ENCODE data around the gene POR.
"Not testable (repeated sequence)": the region's sequence is repeated elsewhere in the genome, so short reads cannot be mapped to it uniquely, and the experiment has no call there.

The POR gene

GRCh38 chr7:76016191-76016947 is 101.4 kb downstream of the POR start:
- H3K36me3 Mint-ChIP-seq (ENCODE audit: low read depth): peaks cover 47% of the 10 kb centered on the region
- H3K27ac Mint-ChIP-seq: no peak overlapping the region
- no peaks in the 10 kb centered on the region for H3K9me3 Mint-ChIP-seq
- DNase-seq: no peak
- H3K27me3 Mint-ChIP-seq (ENCODE audit: low read depth, poor library complexity): no peaks in the 10 kb centered on the region
- no peaks in the 10 kb centered on the region for H3K4me1 Mint-ChIP-seq
- TF ChIP-seq, protein P1, sequence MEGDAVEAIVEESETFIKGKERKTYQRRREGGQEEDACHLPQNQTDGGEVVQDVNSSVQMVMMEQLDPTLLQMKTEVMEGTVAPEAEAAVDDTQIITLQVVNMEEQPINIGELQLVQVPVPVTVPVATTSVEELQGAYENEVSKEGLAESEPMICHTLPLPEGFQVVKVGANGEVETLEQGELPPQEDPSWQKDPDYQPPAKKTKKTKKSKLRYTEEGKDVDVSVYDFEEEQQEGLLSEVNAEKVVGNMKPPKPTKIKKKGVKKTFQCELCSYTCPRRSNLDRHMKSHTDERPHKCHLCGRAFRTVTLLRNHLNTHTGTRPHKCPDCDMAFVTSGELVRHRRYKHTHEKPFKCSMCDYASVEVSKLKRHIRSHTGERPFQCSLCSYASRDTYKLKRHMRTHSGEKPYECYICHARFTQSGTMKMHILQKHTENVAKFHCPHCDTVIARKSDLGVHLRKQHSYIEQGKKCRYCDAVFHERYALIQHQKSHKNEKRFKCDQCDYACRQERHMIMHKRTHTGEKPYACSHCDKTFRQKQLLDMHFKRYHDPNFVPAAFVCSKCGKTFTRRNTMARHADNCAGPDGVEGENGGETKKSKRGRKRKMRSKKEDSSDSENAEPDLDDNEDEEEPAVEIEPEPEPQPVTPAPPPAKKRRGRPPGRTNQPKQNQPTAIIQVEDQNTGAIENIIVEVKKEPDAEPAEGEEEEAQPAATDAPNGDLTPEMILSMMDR (IDR thresholded peaks at IDR 0.05): no peak
- H3K4me3 Mint-ChIP-seq: no peak overlapping the region

DNA sequence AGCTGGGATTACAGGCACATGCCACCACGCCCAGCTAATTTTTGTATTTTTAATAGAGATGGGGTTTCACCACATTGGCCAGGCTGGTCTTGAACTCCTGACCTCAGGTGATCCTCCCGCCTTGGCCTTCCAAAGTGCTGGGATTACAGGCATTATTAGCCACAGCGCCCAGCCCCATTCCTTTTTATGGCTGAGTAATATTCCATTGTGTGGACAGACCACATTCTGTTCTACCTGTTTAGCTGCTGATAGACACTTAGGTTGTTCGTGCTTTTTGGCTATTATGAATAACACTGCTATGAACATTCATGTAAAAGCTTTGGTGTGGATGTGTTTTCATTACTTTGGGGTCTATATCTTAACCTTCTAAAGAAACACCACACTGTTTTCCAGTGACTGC is 103.6 kb downstream of the POR start:
- not testable (repeated sequence) for DNase-seq; H3K4me3 Mint-ChIP-seq; H3K9me3 Mint-ChIP-seq; H3K27me3 Mint-ChIP-seq (ENCODE audit: low read depth, poor library complexity); H3K27ac Mint-ChIP-seq; H3K4me1 Mint-ChIP-seq
- H3K36me3 Mint-ChIP-seq (ENCODE audit: low read depth): peaks cover 55% of the 10 kb centered on the region

DNA sequence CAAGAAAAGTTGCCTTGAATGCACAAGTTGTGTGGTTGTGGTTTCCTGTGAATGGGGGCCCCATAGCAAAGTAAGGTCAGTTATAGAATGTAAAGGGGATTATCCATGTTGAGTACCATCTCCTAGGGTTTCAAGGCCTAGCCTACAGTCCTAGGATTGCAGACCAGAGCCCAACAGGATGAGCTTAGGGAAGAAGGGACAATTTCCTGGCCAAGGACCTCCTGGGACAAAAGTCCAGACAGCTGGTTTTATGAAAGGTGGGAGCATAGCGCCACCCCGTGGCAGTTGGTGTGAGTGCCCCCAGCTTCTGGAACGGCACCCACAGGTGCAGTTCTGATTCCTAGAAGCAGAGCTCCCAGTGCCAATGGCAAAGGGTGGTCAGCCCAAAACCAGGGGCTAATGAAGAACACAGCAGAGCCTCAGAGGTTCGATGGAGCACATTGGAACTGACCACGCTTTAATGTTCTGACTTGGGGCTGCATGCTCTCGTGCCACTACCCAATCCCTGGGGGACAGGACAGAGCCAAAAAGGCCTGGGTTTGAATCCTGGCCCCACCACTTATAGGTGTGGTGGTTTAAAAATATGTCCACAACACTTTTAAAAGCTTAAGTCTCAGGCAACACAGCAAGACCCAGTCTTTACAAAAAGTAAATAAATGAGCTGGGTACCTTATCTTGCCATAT is 105.2 kb downstream of the POR start:
- peaks cover 3% of the 10 kb centered on the region for H3K27me3 Mint-ChIP-seq (ENCODE audit: low read depth, poor library complexity)
- TF ChIP-seq, protein P1 (IDR thresholded peaks at IDR 0.05): peak; percentile 85
- H3K4me1 Mint-ChIP-seq: no peaks in the 10 kb centered on the region
- no peak overlapping the region for H3K27ac Mint-ChIP-seq
- no peak overlapping the region for H3K4me3 Mint-ChIP-seq
- peaks cover 59% of the 10 kb centered on the region for H3K36me3 Mint-ChIP-seq (ENCODE audit: low read depth)
- DNase-seq: peak; percentile 78
- no peaks in the 10 kb centered on the region for H3K9me3 Mint-ChIP-seq

DNA sequence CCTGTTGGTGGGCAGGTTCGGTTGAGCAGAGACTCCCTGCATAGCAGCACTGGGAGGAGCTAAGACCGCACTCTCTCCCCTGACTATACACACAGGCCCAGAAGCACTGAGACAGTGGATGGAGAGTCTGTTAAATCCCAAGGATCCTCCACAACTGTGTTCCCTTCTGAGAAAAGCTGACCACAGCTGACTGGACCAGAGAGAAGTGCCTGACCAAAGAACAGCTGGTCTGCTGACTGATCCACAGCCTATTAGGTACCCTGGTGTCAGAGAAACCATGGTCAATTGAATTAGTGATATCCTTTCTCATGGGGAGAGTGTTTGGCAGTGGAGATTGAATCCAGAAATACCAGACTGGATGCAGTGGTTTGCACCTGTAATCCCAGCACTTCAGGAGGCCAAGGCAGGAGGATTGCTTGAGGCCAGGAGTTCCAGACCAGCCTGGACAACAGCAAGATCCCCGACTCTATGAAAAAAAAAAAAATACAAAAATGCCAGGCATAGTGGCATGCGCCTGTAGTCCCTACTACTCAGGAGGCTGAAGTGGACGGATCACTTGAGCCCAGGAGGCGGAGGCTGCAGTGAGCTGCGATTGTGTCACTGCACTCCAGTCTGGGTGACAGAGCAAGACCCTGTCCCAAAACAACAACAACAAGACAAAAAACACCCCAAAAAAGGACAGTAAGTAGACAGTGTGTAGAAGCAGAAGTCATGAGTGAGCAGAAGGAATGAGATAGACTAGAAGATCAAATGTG is 107.2 kb downstream of the POR start:
- peaks cover 3% of the 10 kb centered on the region for H3K27me3 Mint-ChIP-seq (ENCODE audit: low read depth, poor library complexity)
- H3K4me3 Mint-ChIP-seq: no peak overlapping the region
- no peaks in the 10 kb centered on the region for H3K4me1 Mint-ChIP-seq
- TF ChIP-seq, protein P1 (IDR thresholded peaks at IDR 0.05): no peak
- H3K36me3 Mint-ChIP-seq (ENCODE audit: low read depth): peaks cover 48% of the 10 kb centered on the region
- no peak overlapping the region for H3K27ac Mint-ChIP-seq
- no peak for DNase-seq
- no peaks in the 10 kb centered on the region for H3K9me3 Mint-ChIP-seq

- no peak for DNase-seq
- Mint-ChIP-seq H3K9me3 (no peaks in the 10 kb centered on the region), H3K36me3 (ENCODE audit: low read depth) (peaks cover 42% of the 10 kb centered on the region), H3K4me3 (no peak overlapping the region), H3K4me1 (no peaks in the 10 kb centered on the region), H3K27me3 (ENCODE audit: low read depth, poor library complexity) (peaks cover 3% of the 10 kb centered on the region), H3K27ac (peak overlapping the region; percentile 96)
- TF ChIP-seq, protein P1 (IDR thresholded peaks at IDR 0.05): no peak
These were observed 108.0 kb downstream of the POR start for GRCh38 chr7:76023002-76023401.

GRCh38 chr7:76029682-76030081 is 114.7 kb downstream of the POR start:
- not testable (repeated sequence) for H3K4me3 Mint-ChIP-seq; H3K27ac Mint-ChIP-seq; H3K4me1 Mint-ChIP-seq; H3K9me3 Mint-ChIP-seq; H3K27me3 Mint-ChIP-seq (ENCODE audit: low read depth, poor library complexity); DNase-seq
- H3K36me3 Mint-ChIP-seq (ENCODE audit: low read depth): peaks cover 32% of the 10 kb centered on the region
